Trophoblast cell (in vitro differentiated cells and primary cell): Measurements from ENCODE around the gene REC114.

Source experiments
- DNase-seq, 2 donors: peaks; one replicate each; pipeline ENCODE4 v3.0.0-alpha.2; 2016
- H2AFZ ChIP-seq: 2 replicates; pipeline ENCODE4 v1.6.1; 2013; ENCODE audit warnings: low read length, moderate library complexity, mild to moderate bottlenecking; ENCODE audit not compliant: insufficient read depth, poor library complexity
- H2AK5ac ChIP-seq: 2 replicates; pipeline ENCODE4 v1.6.1; 2013; ENCODE audit warnings: mild to moderate bottlenecking, low read length
- H2BK120ac ChIP-seq: 2 replicates; pipeline ENCODE4 v1.6.1; 2013; ENCODE audit warnings: low read length, mild to moderate bottlenecking, moderate library complexity; ENCODE audit not compliant: insufficient read depth, poor library complexity
- H2BK12ac ChIP-seq: 2 replicates; pipeline ENCODE4 v1.6.1; 2013; ENCODE audit warnings: mild to moderate bottlenecking, low read length, moderate library complexity
- H2BK5ac ChIP-seq: 2 replicates; pipeline ENCODE4 v1.6.1; 2013; ENCODE audit warnings: low read length, low read depth, moderate library complexity, mild to moderate bottlenecking; ENCODE audit not compliant: poor library complexity
- H3K14ac ChIP-seq: 2 replicates; pipeline ENCODE4 v1.6.1; 2013; ENCODE audit warnings: mild to moderate bottlenecking, low read length
- H3K18ac ChIP-seq: 2 replicates; pipeline ENCODE4 v1.6.1; 2013; ENCODE audit warnings: mild to moderate bottlenecking, low read length
- H3K23ac ChIP-seq: 2 replicates; pipeline ENCODE4 v1.6.1; 2013; ENCODE audit warnings: low read length
- H3K27ac ChIP-seq: 2 replicates; pipeline ENCODE4 v1.5.1; 2013; ENCODE audit warnings: low read depth, mild to moderate bottlenecking, inconsistent platforms, low read length, moderate library complexity
- H3K27me3 ChIP-seq: 2 replicates; pipeline ENCODE4 v1.6.1; 2013; ENCODE audit warnings: inconsistent platforms, mild to moderate bottlenecking, low read length, moderate library complexity; ENCODE audit not compliant: insufficient read depth
- H3K36me3 ChIP-seq, 2 experiments: 1 replicate in 1 of 2; 2 replicates in 1 of 2; pipeline ENCODE4 v1.6.1; 2013; ENCODE audit warnings: low read length in 2 of 2, mild to moderate bottlenecking in 2 of 2, moderate library complexity in 1 of 2; ENCODE audit not compliant: insufficient read depth in 2 of 2, control insufficient read depth in 1 of 2
- H3K4ac ChIP-seq: 2 replicates; pipeline ENCODE4 v1.6.1; 2013; ENCODE audit warnings: low read depth, mild to moderate bottlenecking, low read length, moderate library complexity
- H3K4me1 ChIP-seq, 2 experiments: 1 replicate in 1 of 2; 2 replicates in 1 of 2; pipeline ENCODE4 v1.6.1; 2013; ENCODE audit warnings: low read length in 2 of 2, mild to moderate bottlenecking in 2 of 2, moderate library complexity in 1 of 2; ENCODE audit not compliant: insufficient read depth in 2 of 2, control insufficient read depth in 1 of 2
- H3K4me2 ChIP-seq: 2 replicates; pipeline ENCODE4 v1.6.1; 2013; ENCODE audit warnings: inconsistent platforms, mild to moderate bottlenecking, low read length, moderate library complexity
- H3K4me3 ChIP-seq: 2 replicates; pipeline ENCODE4 v1.5.1; 2013; ENCODE audit warnings: mild to moderate bottlenecking, low read depth, low read length, inconsistent platforms
- H3K79me1 ChIP-seq: one replicate; pipeline ENCODE4 v1.6.1; 2013; ENCODE audit warnings: low read length
- H3K79me2 ChIP-seq: 2 replicates; pipeline ENCODE4 v1.6.1; 2013; ENCODE audit warnings: low read length, mild to moderate bottlenecking; ENCODE audit not compliant: control insufficient read depth, insufficient read depth, poor library complexity
- H3K9ac ChIP-seq: 2 replicates; pipeline ENCODE4 v1.6.1; 2013; ENCODE audit warnings: mild to moderate bottlenecking, low read length
- H3K9me3 ChIP-seq: 2 replicates; pipeline ENCODE4 v1.6.1; 2013; ENCODE audit warnings: low read depth, mild to moderate bottlenecking, control low read depth, inconsistent platforms, low read length; ENCODE audit not compliant: insufficient read depth
- H4K12ac ChIP-seq: 2 replicates; pipeline ENCODE4 v1.6.1; 2013; ENCODE audit warnings: low read depth, mild to moderate bottlenecking, low read length, moderate library complexity
- H4K8ac ChIP-seq: 2 replicates; pipeline ENCODE4 v1.6.1; 2013; ENCODE audit warnings: low read depth, mild to moderate bottlenecking, low read length, moderate library complexity
- H4K91ac ChIP-seq: one replicate; pipeline ENCODE4 v1.6.1; 2013; ENCODE audit warnings: low read depth, mild to moderate bottlenecking, low read length, moderate library complexity
- WGBS: extraction: QIAGEN DNeasy Blood & Tissue Kit; methylation state at CpG from one replicate; pipeline ENCODE4 v1.1.7; 2013; ENCODE audit warnings: missing lambda C conversion rate; ENCODE audit not compliant: insufficient read length, insufficient coverage; ENCODE audit errors: extremely low coverage; 5-methylcytosine and 5-hydroxymethylcytosine counted together

Gene REC114

DNA sequence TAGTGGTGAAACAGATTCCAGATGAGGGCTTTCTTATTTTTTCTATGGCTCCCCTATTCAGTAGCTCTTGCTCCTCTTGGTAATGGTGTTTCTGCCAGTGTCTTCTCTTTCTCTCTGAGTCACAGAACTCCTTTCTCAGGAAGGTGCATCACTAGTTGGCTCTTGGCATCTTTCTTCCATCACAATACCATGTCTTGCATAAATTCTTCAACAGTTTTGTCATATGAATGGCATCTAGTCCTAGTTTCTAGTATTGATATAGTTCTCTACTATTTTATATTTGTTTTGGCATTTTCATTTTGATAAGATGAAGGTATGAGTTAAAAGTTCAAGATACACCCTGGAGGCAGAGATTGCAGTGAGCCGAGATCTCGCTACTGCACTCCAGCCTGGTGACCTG, 51.0 kb downstream of the REC114 start:
- H2BK12ac ChIP-seq, result no peak overlapping the region
- no peaks in the 10 kb centered on the region for H3K27me3 ChIP-seq
- H2AK5ac ChIP-seq, result no peak overlapping the region
- WGBS, result no CpG with 5 or more reads among the region's 2 CpGs
- H3K4ac ChIP-seq, result no peak overlapping the region
- H3K4me1 ChIP-seq, result no peaks in the 10 kb centered on the region
- no peak overlapping the region for H3K4me2 ChIP-seq
- H3K18ac ChIP-seq, result no peak overlapping the region
- H3K36me3 ChIP-seq, result no peaks in the 10 kb centered on the region
- H4K91ac ChIP-seq, result no peak overlapping the region
- H3K27ac ChIP-seq, result no peak overlapping the region
- H3K23ac ChIP-seq, result no peak overlapping the region
- H3K4me3 ChIP-seq, result no peak overlapping the region
- no peak overlapping the region for H2AFZ ChIP-seq
- no peak overlapping the region for H3K9ac ChIP-seq
- H3K79me1 ChIP-seq, result no peaks in the 10 kb centered on the region
- no peaks in the 10 kb centered on the region for H3K79me2 ChIP-seq
- no peak overlapping the region for H3K14ac ChIP-seq
- no peak overlapping the region for H4K8ac ChIP-seq
- no peak overlapping the region for H4K12ac ChIP-seq
- no peak overlapping the region for H2BK120ac ChIP-seq
- no peaks in the 10 kb centered on the region for H3K9me3 ChIP-seq
- DNase-seq, result peak in 1 of 2 donors; percentile 42
- H2BK5ac ChIP-seq, result no peak overlapping the region

DNA sequence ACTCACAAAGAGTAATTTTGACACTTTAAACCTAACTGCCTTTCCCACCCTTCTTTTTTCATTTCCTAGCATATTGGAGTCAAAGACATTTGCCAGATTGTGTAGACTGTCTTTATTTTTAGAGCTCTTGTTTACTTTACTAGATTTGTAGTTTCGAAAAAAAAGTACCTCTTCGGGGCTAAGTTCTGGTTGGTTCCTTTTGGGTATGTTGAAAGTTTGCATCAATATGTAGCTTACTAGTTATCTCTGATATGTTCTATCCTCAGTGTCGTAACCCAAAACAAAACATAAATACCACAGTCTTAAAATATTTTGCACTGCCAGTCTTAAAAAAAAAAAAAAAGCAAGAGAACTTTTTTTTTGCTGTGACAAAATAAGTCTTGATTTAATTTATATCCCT, 52.2 kb downstream of the REC114 start:
- WGBS, result no CpG with 5 or more reads among the region's 3 CpGs
- Histone ChIP-seq H3K79me1 (no peaks in the 10 kb centered on the region), H3K27me3 (no peaks in the 10 kb centered on the region), H3K9ac (no peak overlapping the region), H2BK12ac (no peak overlapping the region), H2AFZ (no peak overlapping the region), H3K14ac (no peak overlapping the region), H3K79me2 (no peaks in the 10 kb centered on the region), H3K4ac (no peak overlapping the region), H3K4me1 (no peaks in the 10 kb centered on the region), H4K12ac (no peak overlapping the region), H4K8ac (no peak overlapping the region), H2AK5ac (no peak overlapping the region), H3K18ac (no peak overlapping the region), H3K9me3 (no peaks in the 10 kb centered on the region), H3K4me3 (no peak overlapping the region), H3K23ac (no peak overlapping the region), H3K4me2 (no peak overlapping the region), H3K36me3 (no peaks in the 10 kb centered on the region), H4K91ac (no peak overlapping the region), H2BK5ac (no peak overlapping the region), H2BK120ac (no peak overlapping the region), H3K27ac (no peak overlapping the region)
- no peak for DNase-seq

DNA sequence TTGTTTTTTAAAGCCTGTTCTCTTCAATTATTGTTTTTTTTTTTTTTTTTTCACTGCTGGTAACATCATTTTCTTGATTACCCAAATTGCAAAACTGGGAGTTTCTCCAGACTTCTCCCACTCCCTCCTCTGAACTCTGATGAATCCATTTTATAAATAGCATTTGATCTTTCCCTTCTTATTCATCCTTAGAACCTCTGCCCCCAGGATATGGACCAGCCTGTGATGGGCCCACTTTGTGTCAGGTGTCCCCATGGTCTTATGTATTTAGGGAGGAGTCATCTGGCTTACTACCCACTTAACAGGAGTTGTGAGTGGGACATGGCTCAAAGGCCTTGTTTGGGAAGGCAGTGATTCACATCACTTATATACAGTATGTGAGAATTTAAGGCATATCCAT, 57.7 kb downstream of the REC114 start:
- no peaks in the 10 kb centered on the region for H3K36me3 ChIP-seq
- H4K8ac ChIP-seq, result no peak overlapping the region
- H3K14ac ChIP-seq, result no peak overlapping the region
- no peak overlapping the region for H3K23ac ChIP-seq
- no peak for DNase-seq
- no peaks in the 10 kb centered on the region for H3K27me3 ChIP-seq
- no peak overlapping the region for H3K4me3 ChIP-seq
- H3K27ac ChIP-seq, result no peak overlapping the region
- H3K9ac ChIP-seq, result no peak overlapping the region
- H3K4me2 ChIP-seq, result no peak overlapping the region
- H2BK120ac ChIP-seq, result no peak overlapping the region
- no peak overlapping the region for H4K12ac ChIP-seq
- no peak overlapping the region for H4K91ac ChIP-seq
- H3K79me1 ChIP-seq, result no peaks in the 10 kb centered on the region
- no peak overlapping the region for H2BK5ac ChIP-seq
- H3K79me2 ChIP-seq, result no peaks in the 10 kb centered on the region
- H3K9me3 ChIP-seq, result no peaks in the 10 kb centered on the region
- H3K4ac ChIP-seq, result no peak overlapping the region
- H2AFZ ChIP-seq, result no peak overlapping the region
- no peak overlapping the region for H3K18ac ChIP-seq
- no peak overlapping the region for H2AK5ac ChIP-seq
- no peak overlapping the region for H2BK12ac ChIP-seq
- H3K4me1 ChIP-seq, result no peaks in the 10 kb centered on the region

DNA sequence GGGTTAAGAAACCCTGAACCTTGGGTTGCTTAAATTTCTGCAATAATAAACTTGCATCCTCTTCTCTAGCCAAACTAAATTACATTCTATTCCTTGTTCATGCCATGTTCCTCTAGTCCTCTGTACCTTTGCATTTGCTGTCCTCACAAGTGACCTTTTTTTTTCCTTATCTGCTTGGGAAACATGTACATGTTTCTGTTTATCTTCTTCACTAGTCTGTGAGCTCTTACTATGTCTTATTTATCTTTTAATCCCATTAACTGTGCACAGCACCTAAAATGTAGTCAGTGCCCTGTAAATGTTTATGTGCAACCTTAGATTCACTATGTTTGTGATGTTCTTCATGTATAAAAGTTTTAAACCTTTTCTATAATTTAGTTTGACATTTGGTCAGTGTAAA, 61.9 kb downstream of the REC114 start:
- Histone ChIP-seq H3K18ac (no peak overlapping the region), H3K27ac (no peak overlapping the region), H4K8ac (no peak overlapping the region), H3K27me3 (no peaks in the 10 kb centered on the region), H3K36me3 (no peaks in the 10 kb centered on the region), H3K4me1 (no peaks in the 10 kb centered on the region), H4K12ac (no peak overlapping the region), H3K4me2 (no peak overlapping the region), H2BK120ac (no peak overlapping the region), H3K79me1 (no peaks in the 10 kb centered on the region), H4K91ac (no peak overlapping the region), H3K4ac (no peak overlapping the region), H3K23ac (no peak overlapping the region), H3K4me3 (no peak overlapping the region), H3K14ac (no peak overlapping the region), H3K9ac (no peak overlapping the region), H3K9me3 (no peaks in the 10 kb centered on the region), H2BK5ac (no peak overlapping the region), H3K79me2 (no peaks in the 10 kb centered on the region), H2AFZ (no peak overlapping the region), H2BK12ac (no peak overlapping the region), H2AK5ac (no peak overlapping the region)
- DNase-seq, result no peak

DNA sequence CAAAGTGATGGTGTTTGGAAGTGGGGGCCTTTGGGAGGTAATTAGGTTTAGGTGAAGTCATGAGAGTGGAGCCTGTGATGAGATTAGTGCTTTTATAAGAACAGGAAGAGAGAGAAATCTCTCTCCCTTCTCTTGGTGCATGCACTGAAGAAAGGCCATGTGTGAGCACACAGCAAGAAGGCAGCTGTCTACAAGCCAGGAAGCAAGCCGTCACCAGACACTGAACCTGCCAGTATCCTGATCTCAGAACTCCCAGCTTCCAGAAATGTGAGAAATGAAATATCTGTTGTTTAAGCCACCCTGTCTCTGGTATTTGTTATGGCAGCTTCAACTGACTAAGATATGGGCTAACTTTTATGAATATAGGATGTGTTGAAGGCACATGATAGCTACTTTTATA, 72.6 kb downstream of the REC114 start:
- Histone ChIP-seq H2AK5ac (no peak overlapping the region), H3K27ac (no peak overlapping the region), H3K9ac (no peak overlapping the region), H3K79me2 (no peaks in the 10 kb centered on the region), H3K18ac (no peak overlapping the region), H3K4me3 (no peak overlapping the region), H3K14ac (no peak overlapping the region), H3K4me2 (no peak overlapping the region), H4K12ac (no peak overlapping the region), H3K9me3 (no peaks in the 10 kb centered on the region), H2BK5ac (no peak overlapping the region), H3K27me3 (no peaks in the 10 kb centered on the region), H4K8ac (no peak overlapping the region), H3K4me1 (no peaks in the 10 kb centered on the region), H3K4ac (no peak overlapping the region), H4K91ac (no peak overlapping the region), H2BK12ac (no peak overlapping the region), H3K79me1 (peaks cover 2% of the 10 kb centered on the region), H2BK120ac (no peak overlapping the region), H2AFZ (no peak overlapping the region), H3K23ac (no peak overlapping the region), H3K36me3 (no peaks in the 10 kb centered on the region)
- no CpG with 5 or more reads among the region's 1 CpG for WGBS
- no peak for DNase-seq
